CD4-positive, alpha-beta T cell (primary cell): Measurements from ENCODE around the gene KRTAP4-8. TPM values are rescaled to one million over a fixed set of nuclear protein-coding genes. Genes with fewer than 3 reads are reported as not detected.

Experiments
- ATAC-seq: fragments of 200-7000 bp; cut with Tn5 transposase; one replicate; pipeline ENCODE4 v1.10.0; 2022; ENCODE audit warnings: mild to moderate bottlenecking; ENCODE audit not compliant: poor library complexity
- CTCF ChIA-PET: fragments of 350-600 bp; sonication (Branson Sonifier 250); formaldehyde crosslinking; loops from one replicate; lab custom pipeline; 2021; ENCODE audit warnings: antibody characterized with exemption, inconsistent platforms; lab: Charles Lee
- POLR2A ChIA-PET: fragments of 350-600 bp; sonication (Branson Sonifier 250); formaldehyde crosslinking; loops from one replicate; lab custom pipeline; 2021; ENCODE audit warnings: antibody characterized with exemption, inconsistent platforms; lab: Charles Lee
- DNase-seq, 14 experiments: peaks; one replicate each; pipeline ENCODE4 v3.0.0-alpha.2; 2013 to 2020; ENCODE audit warnings: mixed read lengths in 2 of 14
- H3K27ac ChIP-seq, 2 donors: one replicate each; pipeline versions ENCODE4 v1.5.1 to v1.7.0; 2013; ENCODE audit warnings: low read length in 2 of 2, low read depth in 1 of 2, mild to moderate bottlenecking in 1 of 2
- H3K27me3 ChIP-seq, 2 experiments: 1 replicate in 1 of 2; 2 replicates in 1 of 2; pipeline versions ENCODE4 v1.6.1 to v1.7.0; 2013; ENCODE audit warnings: low read length in 2 of 2, control low read depth in 1 of 2, mild to moderate bottlenecking in 1 of 2, moderate library complexity in 1 of 2; ENCODE audit not compliant: insufficient read depth in 2 of 2, control insufficient read depth in 1 of 2
- H3K36me3 ChIP-seq: one replicate; pipeline ENCODE4 v1.6.1; 2013; ENCODE audit warnings: low read length, control low read depth; ENCODE audit not compliant: insufficient read depth
- H3K4me1 ChIP-seq: one replicate; pipeline ENCODE4 v1.6.1; 2013; ENCODE audit warnings: low read length, control low read depth; ENCODE audit not compliant: insufficient read depth
- H3K4me3 ChIP-seq: one replicate; pipeline ENCODE4 v1.5.1; 2013; ENCODE audit warnings: mild to moderate bottlenecking, low read length, moderate library complexity
- H3K9me3 ChIP-seq, 2 experiments: 1 replicate in 1 of 2; 2 replicates in 1 of 2; pipeline versions ENCODE4 v1.6.1 to v1.7.0; 2013; ENCODE audit warnings: low read length in 2 of 2, mild to moderate bottlenecking in 2 of 2, control low read depth in 1 of 2, moderate library complexity in 1 of 2; ENCODE audit not compliant: control insufficient read depth in 1 of 2, insufficient read depth in 1 of 2
- H3K27ac Mint-ChIP-seq: one replicate; pipeline ENCODE4 v1.8.0; 2020; ENCODE audit warnings: mixed read lengths
- H3K27me3 Mint-ChIP-seq: one replicate; pipeline ENCODE4 v1.8.0; 2021; ENCODE audit warnings: mixed read lengths
- H3K36me3 Mint-ChIP-seq: one replicate; pipeline ENCODE4 v1.8.0; 2021; ENCODE audit warnings: low read depth, mixed read lengths
- H3K4me1 Mint-ChIP-seq: one replicate; pipeline ENCODE4 v1.8.0; 2021; ENCODE audit warnings: low read depth, mixed read lengths
- H3K4me3 Mint-ChIP-seq: one replicate; pipeline ENCODE4 v1.8.0; 2020; ENCODE audit warnings: mild to moderate bottlenecking, mixed read lengths
- H3K9me3 Mint-ChIP-seq: one replicate; pipeline ENCODE4 v1.8.0; 2020; ENCODE audit warnings: mixed read lengths
- intact Hi-C, 2 experiments: fragments of 100-400 bp; cut with DNase I in 1 of 2; cut with micrococcal nuclease in 1 of 2; formaldehyde crosslinking; loops; one replicate each; pipeline versions ENCODE4 v1.15.1 to v1.9.0; 2023 to 2025; cut with DNase I, micrococcal nuclease
- total RNA-seq, 174 experiments: library from RNA in 2 of 174; stranded (reverse) in 2 of 174; gene quantifications; one replicate each; pipeline ENCODE4 v1.2.3 and lab custom pipeline; 2021 to 2026
- TF ChIP-seq, protein P1 (sequence below): fragments of 200-600 bp; IDR thresholded peaks from one replicate; pipeline ENCODE4 v1.8.0; 2022; ENCODE audit warnings: antibody characterized with exemption, mild to moderate bottlenecking

KRTAP4-8 gene
- total RNA-seq, 2 experiments from 2014 or later, result not detected

DNA sequence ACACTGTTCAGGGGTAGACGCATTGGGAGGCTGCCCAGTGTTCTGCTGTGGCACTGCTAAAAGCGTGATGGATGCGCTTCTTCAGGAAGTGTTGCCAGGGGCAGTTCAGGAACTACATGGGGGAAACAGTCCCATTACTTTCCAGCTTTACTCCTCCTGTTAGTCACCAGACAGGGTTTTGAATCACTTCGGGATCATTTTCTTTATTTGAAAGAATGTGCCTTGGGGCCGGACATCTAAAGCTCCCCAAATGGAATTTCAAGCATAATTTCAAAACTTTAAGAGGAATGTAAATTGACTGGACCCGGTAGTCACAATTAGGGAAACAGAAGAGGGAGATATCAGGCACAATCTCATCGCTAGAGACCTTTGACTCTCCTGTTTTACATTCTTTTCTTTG, 49.5 kb downstream of the KRTAP4-8 start:
- Mint-ChIP-seq H3K36me3 (no peaks in the 10 kb centered on the region), H3K4me3 (no peak overlapping the region), H3K9me3 (peaks cover 3% of the 10 kb centered on the region), H3K27me3 (peaks cover 40% of the 10 kb centered on the region), H3K4me1 (no peaks in the 10 kb centered on the region), H3K27ac (no peak overlapping the region)
- DNase-seq, result no peak
- H3K4me1 ChIP-seq, result no peaks in the 10 kb centered on the region
- H3K9me3 ChIP-seq, result no peaks in the 10 kb centered on the region
- peaks cover 3 to 10% of the 10 kb centered on the region in 2 experiments for H3K27me3 ChIP-seq
- no peak overlapping the region for H3K4me3 ChIP-seq
- intact Hi-C loops, result no loop called here
- TF ChIP-seq, protein P1, sequence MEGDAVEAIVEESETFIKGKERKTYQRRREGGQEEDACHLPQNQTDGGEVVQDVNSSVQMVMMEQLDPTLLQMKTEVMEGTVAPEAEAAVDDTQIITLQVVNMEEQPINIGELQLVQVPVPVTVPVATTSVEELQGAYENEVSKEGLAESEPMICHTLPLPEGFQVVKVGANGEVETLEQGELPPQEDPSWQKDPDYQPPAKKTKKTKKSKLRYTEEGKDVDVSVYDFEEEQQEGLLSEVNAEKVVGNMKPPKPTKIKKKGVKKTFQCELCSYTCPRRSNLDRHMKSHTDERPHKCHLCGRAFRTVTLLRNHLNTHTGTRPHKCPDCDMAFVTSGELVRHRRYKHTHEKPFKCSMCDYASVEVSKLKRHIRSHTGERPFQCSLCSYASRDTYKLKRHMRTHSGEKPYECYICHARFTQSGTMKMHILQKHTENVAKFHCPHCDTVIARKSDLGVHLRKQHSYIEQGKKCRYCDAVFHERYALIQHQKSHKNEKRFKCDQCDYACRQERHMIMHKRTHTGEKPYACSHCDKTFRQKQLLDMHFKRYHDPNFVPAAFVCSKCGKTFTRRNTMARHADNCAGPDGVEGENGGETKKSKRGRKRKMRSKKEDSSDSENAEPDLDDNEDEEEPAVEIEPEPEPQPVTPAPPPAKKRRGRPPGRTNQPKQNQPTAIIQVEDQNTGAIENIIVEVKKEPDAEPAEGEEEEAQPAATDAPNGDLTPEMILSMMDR, result no peak
- POLR2A ChIA-PET, result no interaction called here
- H3K36me3 ChIP-seq, result no peaks in the 10 kb centered on the region
- H3K27ac ChIP-seq, result no peak overlapping the region
- ATAC-seq, result no peak
- CTCF ChIA-PET, result no interaction called here

Other genes with a start within 250 kb of the KRTAP4-8 start
- gene KRT12, start 230.9 kb downstream of the KRTAP4-8 start, total RNA-seq, result not detected
- not detected for gene KRT20, start 212.9 kb downstream of the KRTAP4-8 start, total RNA-seq
- not detected for gene KRT23, start 160.5 kb downstream of the KRTAP4-8 start, total RNA-seq
- gene KRT39, start 131.2 kb downstream of the KRTAP4-8 start, total RNA-seq, result not detected
- gene KRT40, start 113.8 kb downstream of the KRTAP4-8 start, total RNA-seq, result not detected
- gene KRTAP3-3, start 104.0 kb downstream of the KRTAP4-8 start, total RNA-seq, result not detected
- not detected for gene KRTAP3-2, start 98.2 kb downstream of the KRTAP4-8 start, total RNA-seq
- not detected for gene KRTAP3-1, start 89.0 kb downstream of the KRTAP4-8 start, total RNA-seq
- not detected for gene KRTAP1-5, start 70.9 kb downstream of the KRTAP4-8 start, total RNA-seq
- gene KRTAP1-4, start 67.9 kb downstream of the KRTAP4-8 start, total RNA-seq, result not detected
- gene KRTAP1-3, start 63.3 kb downstream of the KRTAP4-8 start, total RNA-seq, result not detected
- not detected for gene KRTAP1-1, start 56.7 kb downstream of the KRTAP4-8 start, total RNA-seq
- not detected for gene KRTAP2-1, start 50.8 kb downstream of the KRTAP4-8 start, total RNA-seq
- gene KRTAP2-2, start 42.9 kb downstream of the KRTAP4-8 start, total RNA-seq, result not detected
- not detected for gene KRTAP2-3, start 38.0 kb downstream of the KRTAP4-8 start, total RNA-seq
- gene KRTAP2-4, start 32.3 kb downstream of the KRTAP4-8 start, total RNA-seq, result not detected
- not detected for gene KRTAP4-7, start 14.0 kb downstream of the KRTAP4-8 start, total RNA-seq
- gene KRTAP4-16, start 4.1 kb upstream of the KRTAP4-8 start, total RNA-seq, result not detected
- gene KRTAP4-9, start 7.2 kb upstream of the KRTAP4-8 start, total RNA-seq, result not detected
- gene KRTAP4-11, start 20.2 kb upstream of the KRTAP4-8 start, total RNA-seq, result not detected
- gene KRTAP4-12, start 26.0 kb upstream of the KRTAP4-8 start, total RNA-seq, result not detected
- not detected for gene KRTAP4-6, start 42.4 kb upstream of the KRTAP4-8 start, total RNA-seq
- not detected for gene KRTAP4-5, start 51.7 kb upstream of the KRTAP4-8 start, total RNA-seq
- not detected for gene KRTAP4-4, start 62.6 kb upstream of the KRTAP4-8 start, total RNA-seq
- gene KRTAP4-3, start 70.1 kb upstream of the KRTAP4-8 start, total RNA-seq, result not detected
- not detected for gene KRTAP4-2, start 80.1 kb upstream of the KRTAP4-8 start, total RNA-seq
- not detected for gene KRTAP4-1, start 86.8 kb upstream of the KRTAP4-8 start, total RNA-seq
- not detected for gene KRTAP9-1, start 91.7 kb upstream of the KRTAP4-8 start, total RNA-seq
- gene KRTAP9-2, start 128.5 kb upstream of the KRTAP4-8 start, total RNA-seq, result not detected
- not detected for gene KRTAP9-3, start 134.3 kb upstream of the KRTAP4-8 start, total RNA-seq
- not detected for gene KRTAP9-8, start 139.9 kb upstream of the KRTAP4-8 start, total RNA-seq
- gene KRTAP9-4, start 151.5 kb upstream of the KRTAP4-8 start, total RNA-seq, result not detected
- not detected for gene KRTAP9-9, start 157.2 kb upstream of the KRTAP4-8 start, total RNA-seq
- gene KRTAP9-6, start 167.2 kb upstream of the KRTAP4-8 start, total RNA-seq, result not detected
- gene KRTAP9-7, start 177.6 kb upstream of the KRTAP4-8 start, total RNA-seq, result not detected
- gene KRTAP29-1, start 204.7 kb upstream of the KRTAP4-8 start, total RNA-seq, result not detected
- gene KRTAP16-1, start 211.2 kb upstream of the KRTAP4-8 start, total RNA-seq, result 1 to 10 TPM; 1.0 to 1.1 TPM
- gene KRTAP17-1, start 217.6 kb upstream of the KRTAP4-8 start, total RNA-seq, result not detected